NB4 (cell line): ENCODE results near the gene SOX21.

Experiments
- CTCF ChIP-seq: IDR thresholded peaks from one replicate; pipeline ENCODE4 v1.5.1; 2012; ENCODE audit warnings: low read depth, low read length
- MAX ChIP-seq: IDR thresholded peaks from 2 replicates; pipeline ENCODE4 v1.6.1; 2011; ENCODE audit warnings: low read depth, low read length

GRCh38 chr13:94710065-94710781, 2.1 kb downstream of the SOX21 start:
- TF ChIP-seq CTCF (no peak), MAX (no peak)
